GM21367 (cell line): ENCODE results near the gene C9orf72.
"Not testable (repeated sequence)": the region's sequence is repeated elsewhere in the genome, so short reads cannot be mapped to it uniquely, and the experiment has no call there.

Experiments
- ATAC-seq: cut with Tn5 transposase; IDR thresholded peaks from one replicate; pipeline ENCODE4 v1.9.1; 2021; ENCODE audit not compliant: unreplicated experiment

The C9orf72 gene

GRCh38 chr9:27572918-27573633 is at the start of gene C9orf72:
Gene C9orf72, minus strand, starts transcription at chr9:27573481. Its CDS starts 6,361 bp downstream, at chr9:27567120.
- peak; percentile 46 for ATAC-seq

GRCh38 chr9:27622693-27623340 is 49.5 kb upstream of the C9orf72 start:
- no peak for ATAC-seq

- ATAC-seq: no peak
Measured at GRCh38 chr9:27619743-27620142, 46.5 kb upstream of the C9orf72 start.

- no peak for ATAC-seq
Measured at GRCh38 chr9:27618066-27618465, 44.8 kb upstream of the C9orf72 start.

GRCh38 chr9:27614551-27614950 is 41.3 kb upstream of the C9orf72 start:
- no peak for ATAC-seq

GRCh38 chr9:27612036-27612435 is 38.8 kb upstream of the C9orf72 start:
- ATAC-seq: not testable (repeated sequence)

GRCh38 chr9:27610622-27611021 is 37.3 kb upstream of the C9orf72 start:
- no peak for ATAC-seq

GRCh38 chr9:27602954-27603353 is 29.7 kb upstream of the C9orf72 start:
- no peak for ATAC-seq

GRCh38 chr9:27602142-27602861 is 29.0 kb upstream of the C9orf72 start:
- ATAC-seq: no peak

GRCh38 chr9:27601396-27601795 is 28.1 kb upstream of the C9orf72 start:
- no peak for ATAC-seq

GRCh38 chr9:27600256-27600655 is 27.0 kb upstream of the C9orf72 start:
- ATAC-seq: no peak

- ATAC-seq: no peak
Measured at GRCh38 chr9:27599870-27600238, 26.6 kb upstream of the C9orf72 start.

- no peak for ATAC-seq
Measured at GRCh38 chr9:27599102-27599869, 26.0 kb upstream of the C9orf72 start.

- no peak for ATAC-seq
Measured at GRCh38 chr9:27595733-27596132, 22.5 kb upstream of the C9orf72 start.

GRCh38 chr9:27591672-27592071 is 18.4 kb upstream of the C9orf72 start:
- no peak for ATAC-seq

- no peak for ATAC-seq
Measured at GRCh38 chr9:27591093-27591492, 17.8 kb upstream of the C9orf72 start.

GRCh38 chr9:27590651-27591050 is 17.4 kb upstream of the C9orf72 start:
- no peak for ATAC-seq

- no peak for ATAC-seq
Measured at GRCh38 chr9:27589462-27589861, 16.2 kb upstream of the C9orf72 start.

- ATAC-seq: no peak
Measured at GRCh38 chr9:27586304-27586703, 13.0 kb upstream of the C9orf72 start.

GRCh38 chr9:27584931-27585330 is 11.7 kb upstream of the C9orf72 start:
- ATAC-seq: no peak

- ATAC-seq: no peak
Measured at GRCh38 chr9:27582794-27583193, 9.5 kb upstream of the C9orf72 start.
